ENCODE measurements around the gene SSX2IP.

The SSX2IP gene

DNA sequence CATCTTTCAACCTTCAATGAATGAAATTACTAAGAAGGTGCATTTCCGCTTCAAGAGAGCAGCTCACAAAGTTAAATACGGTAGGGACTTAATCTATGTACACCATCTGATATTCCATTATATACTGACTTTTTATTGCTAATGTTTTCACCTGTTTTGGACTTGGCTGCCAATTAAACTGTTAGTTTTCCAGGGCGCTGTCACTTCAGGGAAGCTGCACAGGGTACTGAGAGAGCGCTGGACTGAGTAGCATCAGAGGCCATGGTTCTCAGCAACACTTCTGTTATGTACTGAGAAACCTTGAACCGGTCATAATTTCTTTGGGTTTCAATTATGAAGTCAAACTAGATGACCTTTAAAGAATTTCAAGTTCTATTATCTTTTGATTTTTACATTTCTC is 8.2 kb downstream of the SSX2IP start:
- Histone ChIP-seq H3K9me3 (ENCODE audit: control insufficient read depth, low read length) (no peaks in the 10 kb centered on the region), H3K27ac (ENCODE audit: insufficient read depth, low read length, poor library complexity, severe bottlenecking) (no peak overlapping the region), H3K4me3 (ENCODE audit: insufficient read depth, low read depth, low read length, poor library complexity, severe bottlenecking) (no peak overlapping the region), H3K4me1 (ENCODE audit: control insufficient read depth, insufficient read depth, low read length, poor library complexity, severe bottlenecking) (no peaks in the 10 kb centered on the region), H3K36me3 (ENCODE audit: control insufficient read depth, insufficient read depth, low read length) (no peaks in the 10 kb centered on the region), H3K27me3 (replicated peaks; ENCODE audit: control insufficient read depth, insufficient read depth, low read length, poor library complexity, severe bottlenecking) (no peaks in the 10 kb centered on the region)
- no peak for DNase-seq

DNA sequence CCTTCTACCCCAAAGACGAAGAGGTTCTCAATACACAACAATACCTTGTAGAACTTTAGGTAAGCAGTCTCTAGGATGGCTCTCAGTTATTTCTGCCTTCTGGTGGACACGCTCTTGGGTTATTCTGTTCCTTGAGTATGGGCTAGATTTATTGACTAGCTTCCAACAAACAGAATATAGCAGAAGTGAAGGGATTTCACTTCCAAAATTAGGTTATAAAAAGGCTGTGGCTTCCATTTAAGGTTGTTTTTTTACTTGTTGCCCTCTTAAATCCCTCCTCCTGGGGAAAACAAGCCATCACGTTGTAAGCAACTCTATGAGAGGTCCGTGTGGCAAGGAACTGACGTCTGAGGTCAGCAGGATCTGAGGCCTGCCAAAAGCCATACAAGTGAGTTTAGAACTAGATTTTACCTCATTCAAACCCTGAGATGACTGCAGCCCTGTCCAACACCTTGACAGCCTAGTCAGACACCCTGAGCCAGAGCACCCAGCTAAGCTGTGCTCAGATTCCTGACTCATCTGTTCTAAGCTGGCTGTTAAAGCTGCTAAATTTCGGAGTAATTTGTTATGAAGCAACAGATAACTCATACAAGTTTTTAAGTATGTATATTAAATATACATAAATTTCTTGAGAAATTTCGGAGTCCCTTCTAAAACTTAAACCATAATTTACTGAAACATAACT is 12.7 kb downstream of the SSX2IP start:
- Histone ChIP-seq H3K27ac (ENCODE audit: insufficient read depth, low read length, poor library complexity, severe bottlenecking) (no peak overlapping the region), H3K4me1 (ENCODE audit: control insufficient read depth, insufficient read depth, low read length, poor library complexity, severe bottlenecking) (no peaks in the 10 kb centered on the region), H3K36me3 (ENCODE audit: control insufficient read depth, insufficient read depth, low read length) (no peaks in the 10 kb centered on the region)

DNA sequence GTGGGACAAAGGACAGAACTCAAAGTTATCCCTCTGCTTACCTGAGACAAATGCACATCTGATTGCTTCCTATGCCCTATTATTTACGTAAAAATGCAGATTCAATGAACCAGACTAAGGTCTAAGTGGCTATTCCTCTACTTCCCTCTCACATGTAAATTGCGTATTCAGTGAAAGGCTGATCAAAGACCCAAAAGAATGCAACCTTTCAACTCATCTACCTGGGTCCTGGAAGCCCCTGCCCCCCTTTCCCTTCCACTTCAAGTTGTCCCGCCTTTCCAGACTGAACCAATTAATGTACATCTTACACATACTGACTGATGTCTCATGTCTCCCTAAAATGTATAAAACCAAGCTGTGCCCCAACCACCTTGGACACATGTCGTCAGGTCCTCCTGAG is 14.6 kb downstream of the SSX2IP start:
- H3K27ac ChIP-seq (ENCODE audit: insufficient read depth, low read length, poor library complexity, severe bottlenecking), result no peak overlapping the region

More for the DNA sequence above, 12.7 kb downstream of the SSX2IP start:
- no peak for DNase-seq
- Histone ChIP-seq H3K4me3 (ENCODE audit: insufficient read depth, low read depth, low read length, poor library complexity, severe bottlenecking) (no peak overlapping the region), H3K9me3 (ENCODE audit: control insufficient read depth, low read length) (no peaks in the 10 kb centered on the region), H3K27me3 (replicated peaks; ENCODE audit: control insufficient read depth, insufficient read depth, low read length, poor library complexity, severe bottlenecking) (no peaks in the 10 kb centered on the region)

DNA sequence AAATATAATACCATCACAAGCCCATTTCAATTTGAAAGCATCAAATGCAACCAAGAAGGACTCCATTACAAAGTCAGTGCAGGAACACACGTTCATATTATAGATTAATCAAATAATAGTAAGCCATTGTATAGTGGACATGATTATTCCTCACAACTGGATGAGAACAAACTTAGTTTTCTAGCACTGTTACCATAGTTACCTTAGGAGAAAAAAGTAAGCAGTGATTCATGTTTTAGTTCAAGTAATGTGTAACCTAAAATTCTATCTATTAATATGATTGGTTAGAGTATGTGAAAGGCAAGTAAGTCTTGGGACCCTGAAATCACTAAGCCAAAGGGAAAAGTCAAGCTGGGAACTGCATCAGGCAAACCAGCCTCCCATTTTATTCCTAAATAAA is 15.2 kb downstream of the SSX2IP start:
- Histone ChIP-seq H3K4me3 (ENCODE audit: insufficient read depth, low read depth, low read length, poor library complexity, severe bottlenecking) (no peak overlapping the region), H3K36me3 (ENCODE audit: control insufficient read depth, insufficient read depth, low read length) (no peaks in the 10 kb centered on the region), H3K4me1 (ENCODE audit: control insufficient read depth, insufficient read depth, low read length, poor library complexity, severe bottlenecking) (no peaks in the 10 kb centered on the region), H3K27me3 (replicated peaks; ENCODE audit: control insufficient read depth, insufficient read depth, low read length, poor library complexity, severe bottlenecking) (no peaks in the 10 kb centered on the region), H3K9me3 (ENCODE audit: control insufficient read depth, low read length) (no peaks in the 10 kb centered on the region), H3K27ac (ENCODE audit: insufficient read depth, low read length, poor library complexity, severe bottlenecking) (no peak overlapping the region)
- DNase-seq, result no peak

More for the DNA sequence above, 14.6 kb downstream of the SSX2IP start:
- no peaks in the 10 kb centered on the region for H3K4me1 ChIP-seq (ENCODE audit: control insufficient read depth, insufficient read depth, low read length, poor library complexity, severe bottlenecking)
- H3K4me3 ChIP-seq (ENCODE audit: insufficient read depth, low read depth, low read length, poor library complexity, severe bottlenecking), result no peak overlapping the region
- H3K27me3 ChIP-seq (replicated peaks; ENCODE audit: control insufficient read depth, insufficient read depth, low read length, poor library complexity, severe bottlenecking), result no peaks in the 10 kb centered on the region
- no peak for DNase-seq
- H3K9me3 ChIP-seq (ENCODE audit: control insufficient read depth, low read length), result no peaks in the 10 kb centered on the region
- no peaks in the 10 kb centered on the region for H3K36me3 ChIP-seq (ENCODE audit: control insufficient read depth, insufficient read depth, low read length)

DNA sequence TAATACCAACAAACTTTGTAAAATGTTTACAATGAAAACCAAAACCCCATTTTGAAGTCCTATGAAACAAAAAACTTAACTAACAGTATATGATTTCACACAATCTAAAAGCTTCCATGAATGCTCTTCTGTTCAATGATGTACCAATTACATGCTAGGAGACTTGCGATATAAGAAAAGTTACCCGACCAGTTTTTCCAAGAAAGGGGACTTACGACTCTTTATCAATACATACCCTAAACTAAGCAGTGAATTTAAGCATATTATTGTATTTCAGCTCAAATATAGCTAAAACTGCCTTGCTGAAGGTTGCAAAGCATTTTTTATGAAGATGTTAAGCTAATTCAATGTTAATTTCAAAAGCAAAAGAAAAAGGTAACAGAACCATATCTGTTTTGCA is 15.6 kb downstream of the SSX2IP start:
- Histone ChIP-seq H3K9me3 (ENCODE audit: control insufficient read depth, low read length) (no peaks in the 10 kb centered on the region), H3K4me3 (ENCODE audit: insufficient read depth, low read depth, low read length, poor library complexity, severe bottlenecking) (no peak overlapping the region), H3K27ac (ENCODE audit: insufficient read depth, low read length, poor library complexity, severe bottlenecking) (no peak overlapping the region), H3K4me1 (ENCODE audit: control insufficient read depth, insufficient read depth, low read length, poor library complexity, severe bottlenecking) (no peaks in the 10 kb centered on the region), H3K36me3 (ENCODE audit: control insufficient read depth, insufficient read depth, low read length) (peaks cover 2% of the 10 kb centered on the region), H3K27me3 (replicated peaks; ENCODE audit: control insufficient read depth, insufficient read depth, low read length, poor library complexity, severe bottlenecking) (no peaks in the 10 kb centered on the region)
- DNase-seq, result no peak

DNA sequence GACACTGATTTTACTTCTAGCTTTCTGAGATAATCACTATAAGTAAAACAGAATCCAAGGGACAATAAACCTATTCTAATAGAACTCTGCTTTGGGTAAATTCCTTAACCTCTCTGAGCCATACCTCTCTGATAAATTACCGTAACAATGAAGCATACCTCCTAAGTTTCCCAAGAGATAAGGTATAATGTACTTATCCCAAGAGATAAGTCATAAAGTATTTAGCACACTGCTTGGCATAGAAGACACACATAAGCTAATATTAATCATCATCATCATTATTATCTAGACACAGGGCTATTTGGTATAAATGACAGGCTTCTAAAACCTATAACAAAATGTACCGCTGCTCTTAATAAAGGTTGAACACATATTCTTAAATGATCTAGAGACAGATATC is 16.2 kb downstream of the SSX2IP start:
- Histone ChIP-seq H3K9me3 (ENCODE audit: control insufficient read depth, low read length) (no peaks in the 10 kb centered on the region), H3K4me1 (ENCODE audit: control insufficient read depth, insufficient read depth, low read length, poor library complexity, severe bottlenecking) (no peaks in the 10 kb centered on the region), H3K36me3 (ENCODE audit: control insufficient read depth, insufficient read depth, low read length) (peaks cover 3% of the 10 kb centered on the region), H3K27ac (ENCODE audit: insufficient read depth, low read length, poor library complexity, severe bottlenecking) (no peak overlapping the region), H3K27me3 (replicated peaks; ENCODE audit: control insufficient read depth, insufficient read depth, low read length, poor library complexity, severe bottlenecking) (no peaks in the 10 kb centered on the region), H3K4me3 (ENCODE audit: insufficient read depth, low read depth, low read length, poor library complexity, severe bottlenecking) (no peak overlapping the region)
- DNase-seq, result no peak

DNA sequence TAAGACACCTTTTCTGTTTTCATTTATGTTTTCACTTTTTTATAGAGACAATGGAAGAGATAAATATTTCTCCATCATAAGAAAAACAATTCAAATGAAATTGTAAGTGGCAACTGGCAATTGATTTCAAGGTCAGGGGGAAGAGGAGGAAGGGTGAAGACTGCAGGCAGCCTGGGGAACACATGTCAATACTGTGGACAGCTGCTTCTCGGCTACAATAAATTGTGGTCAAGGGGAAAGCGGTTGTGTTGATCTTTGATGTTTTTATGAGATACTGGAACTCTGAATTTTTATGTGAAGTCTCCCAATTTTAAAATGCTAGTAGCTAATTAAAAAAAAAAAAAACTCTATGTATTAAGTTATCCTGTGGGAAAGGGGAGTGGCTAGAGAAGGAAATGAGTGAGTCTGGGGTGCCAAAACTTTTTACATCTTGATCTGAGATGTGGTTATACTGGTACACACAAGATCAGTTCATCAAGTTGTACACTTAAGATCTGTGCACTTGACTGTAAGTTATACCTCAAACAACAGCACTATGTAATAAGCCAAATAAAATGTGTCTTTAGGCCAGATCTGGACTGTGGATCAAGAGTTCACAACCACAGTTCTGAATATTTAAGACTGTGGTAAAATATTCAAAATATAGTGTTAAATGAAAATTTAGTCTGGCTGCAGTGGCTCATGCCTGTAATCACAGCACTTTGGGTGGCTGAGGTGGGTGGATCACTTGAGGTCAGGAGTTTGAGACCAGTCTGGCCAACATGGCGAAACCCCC is 18.0 kb downstream of the SSX2IP start:
- H3K4me1 ChIP-seq (ENCODE audit: control insufficient read depth, insufficient read depth, low read length, poor library complexity, severe bottlenecking), result no peaks in the 10 kb centered on the region
- H3K4me3 ChIP-seq (ENCODE audit: insufficient read depth, low read depth, low read length, poor library complexity, severe bottlenecking), result no peak overlapping the region
- H3K9me3 ChIP-seq (ENCODE audit: control insufficient read depth, low read length), result no peaks in the 10 kb centered on the region
- no peak overlapping the region for H3K27ac ChIP-seq (ENCODE audit: insufficient read depth, low read length, poor library complexity, severe bottlenecking)
- DNase-seq, result no peak
- H3K27me3 ChIP-seq (replicated peaks; ENCODE audit: control insufficient read depth, insufficient read depth, low read length, poor library complexity, severe bottlenecking), result no peaks in the 10 kb centered on the region
- H3K36me3 ChIP-seq (ENCODE audit: control insufficient read depth, insufficient read depth, low read length), result peaks cover 3% of the 10 kb centered on the region

DNA sequence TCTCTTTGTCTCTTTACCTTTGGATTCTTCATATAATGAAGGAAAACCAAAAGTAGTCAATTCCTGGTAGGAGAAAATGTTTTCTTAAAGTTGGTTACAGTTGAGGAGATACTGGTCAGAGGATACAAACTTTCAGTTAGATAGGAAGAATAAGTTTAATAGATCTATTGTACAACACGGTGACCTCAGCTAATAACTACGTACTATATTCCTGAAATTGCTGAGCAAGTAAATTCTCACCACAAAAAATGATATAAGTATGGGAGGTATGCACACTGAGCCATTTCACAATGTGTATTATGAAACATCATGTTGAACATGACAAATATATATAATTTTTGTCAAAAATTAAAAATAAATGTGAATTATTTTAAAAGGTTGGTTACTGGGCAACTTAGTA is 20.4 kb downstream of the SSX2IP start:
- Histone ChIP-seq H3K27ac (ENCODE audit: insufficient read depth, low read length, poor library complexity, severe bottlenecking) (no peak overlapping the region), H3K4me1 (ENCODE audit: control insufficient read depth, insufficient read depth, low read length, poor library complexity, severe bottlenecking) (no peaks in the 10 kb centered on the region), H3K36me3 (ENCODE audit: control insufficient read depth, insufficient read depth, low read length) (peaks cover 3% of the 10 kb centered on the region), H3K4me3 (ENCODE audit: insufficient read depth, low read depth, low read length, poor library complexity, severe bottlenecking) (no peak overlapping the region), H3K9me3 (ENCODE audit: control insufficient read depth, low read length) (no peaks in the 10 kb centered on the region), H3K27me3 (replicated peaks; ENCODE audit: control insufficient read depth, insufficient read depth, low read length, poor library complexity, severe bottlenecking) (no peaks in the 10 kb centered on the region)
- DNase-seq, result no peak

DNA sequence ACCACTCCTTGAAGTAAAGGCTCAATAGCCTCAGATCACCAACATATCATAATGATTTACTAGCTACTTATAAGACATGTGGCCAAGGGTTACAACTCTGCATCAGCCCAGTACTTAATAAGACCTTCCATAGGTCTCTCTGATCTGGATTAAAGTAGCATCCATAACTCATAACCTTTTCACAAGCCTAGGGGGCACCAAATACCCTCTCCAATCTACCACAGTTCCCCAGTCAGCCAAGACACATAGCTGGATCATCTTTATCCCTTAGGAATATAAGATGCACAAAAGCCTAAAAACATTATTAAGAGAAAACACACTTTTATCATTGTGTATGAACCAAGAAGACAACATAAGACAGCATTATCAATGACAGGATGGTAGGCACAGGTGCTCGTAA is 22.1 kb downstream of the SSX2IP start:
- no peaks in the 10 kb centered on the region for H3K4me1 ChIP-seq (ENCODE audit: control insufficient read depth, insufficient read depth, low read length, poor library complexity, severe bottlenecking)
- H3K36me3 ChIP-seq (ENCODE audit: control insufficient read depth, insufficient read depth, low read length), result peaks cover 3% of the 10 kb centered on the region
- no peak overlapping the region for H3K27ac ChIP-seq (ENCODE audit: insufficient read depth, low read length, poor library complexity, severe bottlenecking)
- H3K9me3 ChIP-seq (ENCODE audit: control insufficient read depth, low read length), result no peaks in the 10 kb centered on the region
- no peaks in the 10 kb centered on the region for H3K27me3 ChIP-seq (replicated peaks; ENCODE audit: control insufficient read depth, insufficient read depth, low read length, poor library complexity, severe bottlenecking)
- H3K4me3 ChIP-seq (ENCODE audit: insufficient read depth, low read depth, low read length, poor library complexity, severe bottlenecking), result no peak overlapping the region
- DNase-seq, result no peak

DNA sequence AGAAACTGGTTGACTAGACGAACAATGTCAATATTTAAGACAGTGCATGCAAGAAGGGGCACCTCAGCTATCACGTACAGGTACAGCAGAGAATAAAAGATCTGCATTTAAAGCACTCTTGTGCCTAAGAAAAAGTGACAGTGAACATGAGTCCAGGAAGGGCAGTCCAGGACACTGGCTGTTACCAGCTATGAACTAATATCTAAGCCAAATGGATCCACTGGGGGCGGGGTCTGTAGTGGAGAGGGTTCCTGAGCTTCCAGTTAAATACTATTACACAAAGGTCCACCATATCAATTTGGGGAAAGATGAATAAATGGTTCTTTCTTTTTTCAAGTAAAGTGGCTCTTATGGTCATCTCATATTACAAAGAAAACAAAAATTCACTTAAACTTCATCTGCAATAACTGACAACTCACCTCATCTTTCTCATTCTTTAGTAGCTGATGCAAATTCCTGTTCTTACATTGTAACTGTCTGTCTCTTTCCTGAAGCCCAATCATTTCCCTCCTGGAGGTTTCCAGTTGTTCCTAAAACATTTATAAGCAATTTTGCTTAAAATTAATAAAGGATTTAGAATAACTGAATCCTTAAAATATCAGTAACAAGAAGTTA is 24.5 kb downstream of the SSX2IP start:
- DNase-seq, result no peak
- no peaks in the 10 kb centered on the region for H3K4me1 ChIP-seq (ENCODE audit: control insufficient read depth, insufficient read depth, low read length, poor library complexity, severe bottlenecking)
- H3K9me3 ChIP-seq (ENCODE audit: control insufficient read depth, low read length), result no peaks in the 10 kb centered on the region
- no peaks in the 10 kb centered on the region for H3K27me3 ChIP-seq (replicated peaks; ENCODE audit: control insufficient read depth, insufficient read depth, low read length, poor library complexity, severe bottlenecking)
- H3K36me3 ChIP-seq (ENCODE audit: control insufficient read depth, insufficient read depth, low read length), result peaks cover 3% of the 10 kb centered on the region
- no peak overlapping the region for H3K4me3 ChIP-seq (ENCODE audit: insufficient read depth, low read depth, low read length, poor library complexity, severe bottlenecking)
- H3K27ac ChIP-seq (ENCODE audit: insufficient read depth, low read length, poor library complexity, severe bottlenecking), result no peak overlapping the region

All from effector memory CD4-positive, alpha-beta T cell (primary cell).